GM19468 (cell line): ENCODE data around the gene TTR.

Experiments used
- ATAC-seq: cut with Tn5 transposase; IDR thresholded peaks from one replicate; pipeline ENCODE4 v1.9.1; 2021; ENCODE audit warnings: mild to moderate bottlenecking, moderate library complexity, moderate number of reproducible peaks; ENCODE audit not compliant: unreplicated experiment; ENCODE audit errors: extremely low read depth

The TTR gene

DNA sequence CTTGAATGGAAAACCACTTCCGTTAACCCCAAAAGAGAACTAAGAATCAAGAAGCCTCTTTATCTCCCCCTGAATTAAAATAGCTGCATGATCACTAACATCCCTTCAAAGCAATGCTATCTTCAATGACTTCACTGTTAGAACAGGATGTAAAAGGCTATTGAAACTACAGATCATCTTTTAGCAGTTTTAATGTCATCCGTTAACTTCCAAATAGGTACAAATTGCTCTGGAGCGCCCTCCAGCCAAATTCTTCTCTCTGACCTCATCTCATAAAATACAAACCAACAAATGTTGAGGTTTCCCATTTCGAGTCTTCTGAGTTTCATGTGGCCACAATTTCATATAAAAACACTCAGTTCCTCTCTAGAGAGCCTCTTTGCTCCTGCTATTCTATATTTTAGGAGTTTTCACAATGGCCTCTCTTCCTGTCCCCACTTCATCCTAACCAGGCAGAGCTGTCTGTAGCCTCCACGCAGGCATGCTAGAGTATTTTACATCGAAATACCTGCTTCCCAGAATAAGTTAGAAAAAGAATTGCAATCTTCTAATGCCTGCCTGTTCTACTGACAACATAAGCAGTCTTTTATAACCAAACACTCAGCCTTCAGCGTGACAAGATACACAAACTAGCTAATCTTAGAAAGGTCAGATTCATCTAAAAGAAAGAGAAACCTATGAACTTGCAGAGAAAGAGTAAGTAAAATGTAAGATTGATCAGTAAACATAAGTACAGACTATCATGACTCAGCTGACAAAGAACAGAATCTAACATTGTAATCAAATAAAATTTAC lies 54.9 kb downstream of the TTR start:
- no peak for ATAC-seq

DNA sequence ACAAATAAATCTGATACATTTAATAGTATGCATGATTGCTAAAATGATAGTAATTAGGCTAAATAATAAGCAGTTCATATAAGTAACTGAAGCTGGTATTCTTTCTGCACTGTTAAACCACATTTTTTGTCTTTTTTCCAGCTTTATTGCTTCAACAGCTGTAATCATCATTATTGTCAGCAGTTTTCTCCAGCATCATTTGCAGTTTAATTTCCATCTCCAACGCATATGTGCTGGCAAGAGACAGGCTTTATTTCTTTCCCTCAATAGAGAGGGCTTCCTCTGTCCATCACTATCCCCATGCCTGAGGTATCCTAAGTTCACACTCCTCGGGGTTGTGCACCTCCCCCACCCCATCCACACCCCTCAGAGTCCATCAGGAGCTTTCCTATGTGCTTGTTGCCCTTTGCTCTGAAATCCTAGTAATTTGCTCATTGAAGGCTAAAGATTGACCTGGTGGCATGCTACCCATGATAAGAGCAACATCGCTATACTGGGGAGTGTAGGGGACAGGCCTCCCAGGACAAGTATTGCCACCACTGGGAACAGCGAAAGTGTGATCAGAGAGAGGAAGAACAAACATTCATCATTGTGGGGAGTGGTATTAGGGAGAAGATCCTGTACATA lies 55.6 kb downstream of the TTR start:
- no peak for ATAC-seq
